Activated naive CD4-positive, alpha-beta T cell treated with anti-CD3 and anti-CD28 coated beads for 36 hours (primary cell): ENCODE measurements around the gene LYAR. TPM values are rescaled to one million over a fixed set of nuclear protein-coding genes. Genes with fewer than 3 reads are reported as not detected.

Source experiments
- CTCF ChIA-PET: fragments of 350-600 bp; sonication (Branson Sonifier 250); formaldehyde crosslinking; loops from one replicate; lab custom pipeline; 2021; ENCODE audit warnings: antibody characterized with exemption; lab: Charles Lee
- DNase-seq: peaks from one replicate; pipeline ENCODE4 v3.0.0-alpha.2; 2020
- H3K27ac Mint-ChIP-seq: one replicate; pipeline ENCODE4 v1.8.0; 2021; ENCODE audit warnings: mild to moderate bottlenecking, mixed read lengths
- H3K27me3 Mint-ChIP-seq: one replicate; pipeline ENCODE4 v1.8.0; 2021; ENCODE audit warnings: low read depth, mixed read lengths
- H3K36me3 Mint-ChIP-seq: one replicate; pipeline ENCODE4 v1.8.0; 2021; ENCODE audit warnings: low read depth, mixed read lengths
- H3K4me1 Mint-ChIP-seq: one replicate; pipeline ENCODE4 v1.8.0; 2021; ENCODE audit warnings: low read depth, mixed read lengths
- H3K4me3 Mint-ChIP-seq: one replicate; pipeline ENCODE4 v1.8.0; 2021; ENCODE audit warnings: mild to moderate bottlenecking, moderate library complexity, mixed read lengths
- H3K9me3 Mint-ChIP-seq: one replicate; pipeline ENCODE4 v1.8.0; 2021; ENCODE audit warnings: mixed read lengths
- intact Hi-C: fragments of 100-400 bp; cut with micrococcal nuclease; formaldehyde crosslinking; loops from one replicate; pipeline ENCODE4 v1.15.1; 2023
- total RNA-seq, 2 experiments: library from RNA; stranded (reverse); gene quantifications; one replicate each; pipeline ENCODE4 v1.2.3, GENCODE V29; 2021

LYAR gene
- total RNA-seq, 2 experiments from 2014 or later = 42.3 to 42.4 TPM

GRCh38 chr4:4326166-4326565, 36.2 kb upstream of the LYAR start:
- peaks cover 7% of the 10 kb centered on the region for H3K36me3 Mint-ChIP-seq
- H3K4me3 Mint-ChIP-seq = no peak overlapping the region
- no peak for DNase-seq
- no peaks in the 10 kb centered on the region for H3K27me3 Mint-ChIP-seq
- CTCF ChIA-PET = no interaction called here
- H3K27ac Mint-ChIP-seq = no peak overlapping the region
- no peaks in the 10 kb centered on the region for H3K4me1 Mint-ChIP-seq
- intact Hi-C loops = no loop called here
- H3K9me3 Mint-ChIP-seq = no peaks in the 10 kb centered on the region

GRCh38 chr4:4325321-4325720, 35.4 kb upstream of the LYAR start:
- DNase-seq = no peak
- H3K9me3 Mint-ChIP-seq = no peaks in the 10 kb centered on the region
- H3K4me1 Mint-ChIP-seq = no peaks in the 10 kb centered on the region
- intact Hi-C loops = no loop called here
- peaks cover 10% of the 10 kb centered on the region for H3K36me3 Mint-ChIP-seq
- no peaks in the 10 kb centered on the region for H3K27me3 Mint-ChIP-seq
- CTCF ChIA-PET = no interaction called here
- H3K4me3 Mint-ChIP-seq = no peak overlapping the region
- no peak overlapping the region for H3K27ac Mint-ChIP-seq

GRCh38 chr4:4323705-4324534, 34.0 kb upstream of the LYAR start:
- H3K9me3 Mint-ChIP-seq = no peaks in the 10 kb centered on the region
- H3K27ac Mint-ChIP-seq = no peak overlapping the region
- no peak for DNase-seq
- no peak overlapping the region for H3K4me3 Mint-ChIP-seq
- H3K36me3 Mint-ChIP-seq = peaks cover 11% of the 10 kb centered on the region
- intact Hi-C loops = no loop called here
- CTCF ChIA-PET = no interaction called here
- no peaks in the 10 kb centered on the region for H3K4me1 Mint-ChIP-seq
- no peaks in the 10 kb centered on the region for H3K27me3 Mint-ChIP-seq

GRCh38 chr4:4321951-4322688, 32.2 kb upstream of the LYAR start:
- H3K4me3 Mint-ChIP-seq = no peak overlapping the region
- intact Hi-C loops = no loop called here
- H3K4me1 Mint-ChIP-seq = no peaks in the 10 kb centered on the region
- peaks cover 11% of the 10 kb centered on the region for H3K36me3 Mint-ChIP-seq
- H3K27ac Mint-ChIP-seq = no peak overlapping the region
- DNase-seq = no peak
- CTCF ChIA-PET = no interaction called here
- no peaks in the 10 kb centered on the region for H3K9me3 Mint-ChIP-seq
- H3K27me3 Mint-ChIP-seq = no peaks in the 10 kb centered on the region

- DNase-seq = no peak
- H3K4me3 Mint-ChIP-seq = no peak overlapping the region
- H3K36me3 Mint-ChIP-seq = peaks cover 13% of the 10 kb centered on the region
- CTCF ChIA-PET = interaction anchor here (1.7 kb wide), 1 partner anchor 69 kb away, joined by 3 read pairs; no protein-coding TSS in a partner anchor
- no peaks in the 10 kb centered on the region for H3K4me1 Mint-ChIP-seq
- no peaks in the 10 kb centered on the region for H3K9me3 Mint-ChIP-seq
- H3K27ac Mint-ChIP-seq = no peak overlapping the region
- H3K27me3 Mint-ChIP-seq = no peaks in the 10 kb centered on the region
- intact Hi-C loops = no loop called here
Measured at GRCh38 chr4:4320951-4321714, 31.2 kb upstream of the LYAR start.

GRCh38 chr4:4320528-4320927, 30.6 kb upstream of the LYAR start:
- Mint-ChIP-seq H3K4me3 (no peak overlapping the region), H3K36me3 (peaks cover 16% of the 10 kb centered on the region)
- CTCF ChIA-PET = interaction anchor here (1.7 kb wide), 1 partner anchor 69 kb away, joined by 3 read pairs; no protein-coding TSS in a partner anchor

GRCh38 chr4:4317496-4318232, 27.7 kb upstream of the LYAR start:
- DNase-seq = no peak
- CTCF ChIA-PET = interaction anchor here (0.8 kb wide), 1 partner anchor 179 kb away, joined by 3 read pairs; no protein-coding TSS in a partner anchor
- Mint-ChIP-seq H3K36me3 (peaks cover 19% of the 10 kb centered on the region), H3K27ac (no peak overlapping the region), H3K27me3 (no peaks in the 10 kb centered on the region), H3K4me1 (no peaks in the 10 kb centered on the region), H3K4me3 (no peak overlapping the region), H3K9me3 (no peaks in the 10 kb centered on the region)
- intact Hi-C loops = no loop called here

More at GRCh38 chr4:4320528-4320927, 30.6 kb upstream of the LYAR start:
- H3K27ac Mint-ChIP-seq = no peak overlapping the region
- no peaks in the 10 kb centered on the region for H3K4me1 Mint-ChIP-seq
- intact Hi-C loops = no loop called here
- no peak for DNase-seq
- H3K9me3 Mint-ChIP-seq = no peaks in the 10 kb centered on the region
- H3K27me3 Mint-ChIP-seq = no peaks in the 10 kb centered on the region

GRCh38 chr4:4316150-4316495, 26.2 kb upstream of the LYAR start:
- CTCF ChIA-PET = interaction anchor here (0.6 kb wide), 1 partner anchor 18 kb away, joined by 3 read pairs; no protein-coding TSS in a partner anchor
- intact Hi-C loops = no loop called here
- H3K27ac Mint-ChIP-seq = no peak overlapping the region
- no peaks in the 10 kb centered on the region for H3K9me3 Mint-ChIP-seq
- no peaks in the 10 kb centered on the region for H3K4me1 Mint-ChIP-seq
- H3K36me3 Mint-ChIP-seq = peaks cover 13% of the 10 kb centered on the region
- H3K27me3 Mint-ChIP-seq = no peaks in the 10 kb centered on the region
- no peak for DNase-seq
- no peak overlapping the region for H3K4me3 Mint-ChIP-seq

- no peak overlapping the region for H3K4me3 Mint-ChIP-seq
- no peaks in the 10 kb centered on the region for H3K27me3 Mint-ChIP-seq
- intact Hi-C loops = no loop called here
- no peaks in the 10 kb centered on the region for H3K9me3 Mint-ChIP-seq
- peaks cover 13% of the 10 kb centered on the region for H3K36me3 Mint-ChIP-seq
- no peaks in the 10 kb centered on the region for H3K4me1 Mint-ChIP-seq
- no peak overlapping the region for H3K27ac Mint-ChIP-seq
- no peak for DNase-seq
- CTCF ChIA-PET = interaction anchor here (0.6 kb wide), 1 partner anchor 18 kb away, joined by 3 read pairs; no protein-coding TSS in a partner anchor
Measured at GRCh38 chr4:4315461-4316149, 25.7 kb upstream of the LYAR start.

GRCh38 chr4:4311193-4311592, 21.2 kb upstream of the LYAR start:
- Mint-ChIP-seq H3K4me3 (no peak overlapping the region), H3K27me3 (no peaks in the 10 kb centered on the region), H3K27ac (no peak overlapping the region), H3K36me3 (peaks cover 8% of the 10 kb centered on the region), H3K4me1 (no peaks in the 10 kb centered on the region), H3K9me3 (no peaks in the 10 kb centered on the region)
- no peak for DNase-seq
- intact Hi-C loops = no loop called here
- CTCF ChIA-PET = no interaction called here

GRCh38 chr4:4308800-4309441, 19.0 kb upstream of the LYAR start:
- CTCF ChIA-PET = interaction anchor here (1.5 kb wide), 1 partner anchor 10 kb away, joined by 5 read pairs; no protein-coding TSS in a partner anchor
- H3K27me3 Mint-ChIP-seq = no peaks in the 10 kb centered on the region
- H3K27ac Mint-ChIP-seq = no peak overlapping the region
- H3K4me1 Mint-ChIP-seq = no peaks in the 10 kb centered on the region
- intact Hi-C loops = no loop called here
- no peak for DNase-seq
- no peaks in the 10 kb centered on the region for H3K9me3 Mint-ChIP-seq
- H3K36me3 Mint-ChIP-seq = peaks cover 3% of the 10 kb centered on the region
- no peak overlapping the region for H3K4me3 Mint-ChIP-seq
